A673 (cell line): ENCODE results near the gene CDK8.
"Not testable (repeated sequence)": the region's sequence is repeated elsewhere in the genome, so short reads cannot be mapped to it uniquely, and the experiment has no call there.

ENCODE experiments used
- CTCF ChIP-seq: fragments of 300-800, 200-600 bp; sonication (generic); conservative IDR thresholded peaks from 2 replicates; pipeline ENCODE4 v1.5.1; 2017; ENCODE audit warnings: low read depth, mild to moderate bottlenecking, antibody characterized with exemption, low read length, moderate library complexity, mixed read lengths
- EZH2 ChIP-seq: fragments of 200-600 bp; sonication (generic); IDR thresholded peaks from 2 replicates; pipeline ENCODE4 v1.6.1; 2017; ENCODE audit warnings: borderline replicate concordance, low read depth, mild to moderate bottlenecking, mixed read lengths, antibody characterized with exemption, low read length; ENCODE audit not compliant: poor library complexity, severe bottlenecking

GRCh38 chr13:26316095-26316494 lies 62.2 kb downstream of the CDK8 start:
- TF ChIP-seq CTCF, EZH2: not testable (repeated sequence)
